Ishikawa (cell line): ENCODE data around the gene CES3.

ENCODE experiments used
- CEBPB ChIP-seq: IDR thresholded peaks from 2 replicates; pipeline ENCODE4 v1.6.1; 2012
- CREB1 ChIP-seq: IDR thresholded peaks from 2 replicates; pipeline ENCODE4 v1.6.1; 2012; ENCODE audit warnings: low read depth
- EGR1 ChIP-seq: IDR thresholded peaks from 2 replicates; pipeline ENCODE4 v1.6.1; 2012
- EP300 ChIP-seq: IDR thresholded peaks from 2 replicates; pipeline ENCODE4 v1.6.1; 2012; ENCODE audit warnings: borderline replicate concordance
- FOXM1 ChIP-seq: IDR thresholded peaks from 2 replicates; pipeline ENCODE4 v1.6.1; 2012; ENCODE audit warnings: low read depth, borderline replicate concordance
- NFIC ChIP-seq: IDR thresholded peaks from 2 replicates; pipeline ENCODE4 v1.6.1; 2012
- RAD21 ChIP-seq: IDR thresholded peaks from 2 replicates; pipeline ENCODE4 v1.6.1; 2012; ENCODE audit warnings: low read depth
- TAF1 ChIP-seq: IDR thresholded peaks from 2 replicates; pipeline ENCODE4 v1.6.1; 2012; ENCODE audit warnings: low read depth, mild to moderate bottlenecking
- TCF12 ChIP-seq: IDR thresholded peaks from 2 replicates; pipeline ENCODE4 v1.6.1; 2012; ENCODE audit warnings: low read depth
- TEAD4 ChIP-seq: IDR thresholded peaks from 2 replicates; pipeline ENCODE4 v1.6.1; 2012
- YY1 ChIP-seq: IDR thresholded peaks from 2 replicates; pipeline ENCODE4 v1.6.1; 2012; ENCODE audit warnings: low read depth
- ZBTB7A ChIP-seq: IDR thresholded peaks from 2 replicates; pipeline ENCODE4 v1.6.1; 2012; ENCODE audit warnings: low read depth
- TF ChIP-seq, protein P1 (sequence below): IDR thresholded peaks from 2 replicates; pipeline ENCODE4 v1.6.1; 2012
- TF ChIP-seq, protein P2 (sequence below): IDR thresholded peaks from 2 replicates; pipeline ENCODE4 v1.6.1; 2012; ENCODE audit warnings: low read depth, mild to moderate bottlenecking
- TF ChIP-seq, protein P3 (sequence below): IDR thresholded peaks from 2 replicates; pipeline ENCODE4 v1.6.1; 2012

CES3 gene

DNA sequence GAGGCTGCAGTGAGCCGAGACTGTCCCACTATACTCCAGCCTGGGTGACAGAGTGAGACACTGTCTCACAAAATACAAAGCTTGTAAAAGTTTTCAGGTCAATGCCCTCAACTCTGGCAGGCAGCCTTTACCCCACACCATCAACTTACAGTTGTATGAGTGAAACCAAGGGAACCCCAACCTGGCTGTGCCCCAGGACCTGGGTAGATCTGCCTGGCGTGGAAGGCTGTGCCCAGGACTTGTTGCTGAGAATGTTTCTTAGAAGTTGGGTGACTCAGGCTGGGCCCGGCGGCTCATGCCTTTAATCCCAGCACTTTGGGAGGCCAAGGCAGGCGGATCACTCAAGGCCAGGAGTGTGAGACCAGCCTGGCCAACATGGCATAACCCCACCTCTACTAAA, 7.8 kb downstream of the CES3 start:
- TF ChIP-seq, protein P1, sequence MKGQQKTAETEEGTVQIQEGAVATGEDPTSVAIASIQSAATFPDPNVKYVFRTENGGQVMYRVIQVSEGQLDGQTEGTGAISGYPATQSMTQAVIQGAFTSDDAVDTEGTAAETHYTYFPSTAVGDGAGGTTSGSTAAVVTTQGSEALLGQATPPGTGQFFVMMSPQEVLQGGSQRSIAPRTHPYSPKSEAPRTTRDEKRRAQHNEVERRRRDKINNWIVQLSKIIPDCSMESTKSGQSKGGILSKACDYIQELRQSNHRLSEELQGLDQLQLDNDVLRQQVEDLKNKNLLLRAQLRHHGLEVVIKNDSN = no peak
- TF ChIP-seq EP300 = no peak
- no peak for TF ChIP-seq EGR1
- no peak for TF ChIP-seq NFIC
- TF ChIP-seq YY1 = no peak
- no peak for TF ChIP-seq ZBTB7A
- TF ChIP-seq TEAD4 = no peak

DNA sequence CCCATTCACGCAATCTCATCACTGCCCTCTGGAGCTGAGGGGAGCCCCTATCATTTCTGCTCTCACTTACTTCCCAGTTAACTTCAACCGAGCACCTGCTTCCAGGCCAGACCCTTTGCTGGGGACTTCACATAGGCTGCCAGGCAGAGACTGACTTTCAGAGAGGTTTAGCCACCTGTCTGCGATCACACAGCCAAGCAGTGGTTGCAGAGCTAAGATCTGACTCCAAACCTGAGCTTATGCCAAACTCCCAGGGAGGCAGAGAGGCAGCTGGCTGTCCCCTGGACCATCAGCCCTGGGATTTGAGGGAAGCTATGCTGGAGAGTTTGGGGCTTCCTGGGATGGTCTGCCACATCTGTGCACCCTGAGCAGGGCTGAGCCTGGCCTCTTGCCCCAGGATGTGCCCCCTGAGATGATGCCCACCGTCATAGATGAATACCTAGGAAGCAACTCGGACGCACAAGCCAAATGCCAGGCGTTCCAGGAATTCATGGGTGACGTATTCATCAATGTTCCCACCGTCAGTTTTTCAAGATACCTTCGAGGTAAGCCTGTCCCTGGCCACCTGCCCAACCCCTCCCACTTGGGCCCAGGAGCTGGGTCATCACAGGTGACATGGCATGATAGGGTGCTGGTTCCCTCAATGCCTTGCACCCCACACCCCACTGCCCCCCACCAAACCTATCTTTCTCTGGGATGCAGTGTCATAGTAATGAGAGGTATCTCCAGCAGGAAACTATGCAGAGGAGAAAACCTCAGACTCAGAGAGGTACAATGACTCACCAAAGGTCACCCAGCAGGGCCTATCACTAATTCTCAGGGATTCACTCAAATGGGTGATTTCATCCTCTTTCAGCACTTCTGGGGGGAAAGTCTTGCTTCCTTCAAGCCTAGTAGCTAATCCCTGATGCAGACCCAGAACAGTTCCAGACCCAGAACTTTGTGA, 10.0 kb downstream of the CES3 start:
- TF ChIP-seq, protein P2, sequence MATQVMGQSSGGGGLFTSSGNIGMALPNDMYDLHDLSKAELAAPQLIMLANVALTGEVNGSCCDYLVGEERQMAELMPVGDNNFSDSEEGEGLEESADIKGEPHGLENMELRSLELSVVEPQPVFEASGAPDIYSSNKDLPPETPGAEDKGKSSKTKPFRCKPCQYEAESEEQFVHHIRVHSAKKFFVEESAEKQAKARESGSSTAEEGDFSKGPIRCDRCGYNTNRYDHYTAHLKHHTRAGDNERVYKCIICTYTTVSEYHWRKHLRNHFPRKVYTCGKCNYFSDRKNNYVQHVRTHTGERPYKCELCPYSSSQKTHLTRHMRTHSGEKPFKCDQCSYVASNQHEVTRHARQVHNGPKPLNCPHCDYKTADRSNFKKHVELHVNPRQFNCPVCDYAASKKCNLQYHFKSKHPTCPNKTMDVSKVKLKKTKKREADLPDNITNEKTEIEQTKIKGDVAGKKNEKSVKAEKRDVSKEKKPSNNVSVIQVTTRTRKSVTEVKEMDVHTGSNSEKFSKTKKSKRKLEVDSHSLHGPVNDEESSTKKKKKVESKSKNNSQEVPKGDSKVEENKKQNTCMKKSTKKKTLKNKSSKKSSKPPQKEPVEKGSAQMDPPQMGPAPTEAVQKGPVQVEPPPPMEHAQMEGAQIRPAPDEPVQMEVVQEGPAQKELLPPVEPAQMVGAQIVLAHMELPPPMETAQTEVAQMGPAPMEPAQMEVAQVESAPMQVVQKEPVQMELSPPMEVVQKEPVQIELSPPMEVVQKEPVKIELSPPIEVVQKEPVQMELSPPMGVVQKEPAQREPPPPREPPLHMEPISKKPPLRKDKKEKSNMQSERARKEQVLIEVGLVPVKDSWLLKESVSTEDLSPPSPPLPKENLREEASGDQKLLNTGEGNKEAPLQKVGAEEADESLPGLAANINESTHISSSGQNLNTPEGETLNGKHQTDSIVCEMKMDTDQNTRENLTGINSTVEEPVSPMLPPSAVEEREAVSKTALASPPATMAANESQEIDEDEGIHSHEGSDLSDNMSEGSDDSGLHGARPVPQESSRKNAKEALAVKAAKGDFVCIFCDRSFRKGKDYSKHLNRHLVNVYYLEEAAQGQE = no peak
- TF ChIP-seq, protein P3, sequence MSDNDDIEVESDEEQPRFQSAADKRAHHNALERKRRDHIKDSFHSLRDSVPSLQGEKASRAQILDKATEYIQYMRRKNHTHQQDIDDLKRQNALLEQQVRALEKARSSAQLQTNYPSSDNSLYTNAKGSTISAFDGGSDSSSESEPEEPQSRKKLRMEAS = no peak
- TF ChIP-seq EGR1 (no peak), FOXM1 (no peak), TEAD4 (peak; percentile 93), RAD21 (no peak), NFIC (peak; percentile 40), CREB1 (no peak), TAF1 (no peak), EP300 (0 out of 2 replicates have a peak, but pooled peaks have one; percentile 34), ZBTB7A (peak; percentile 47; the same call in 1 of the 2 replicates)
- TF ChIP-seq, protein P1 = no peak

DNA sequence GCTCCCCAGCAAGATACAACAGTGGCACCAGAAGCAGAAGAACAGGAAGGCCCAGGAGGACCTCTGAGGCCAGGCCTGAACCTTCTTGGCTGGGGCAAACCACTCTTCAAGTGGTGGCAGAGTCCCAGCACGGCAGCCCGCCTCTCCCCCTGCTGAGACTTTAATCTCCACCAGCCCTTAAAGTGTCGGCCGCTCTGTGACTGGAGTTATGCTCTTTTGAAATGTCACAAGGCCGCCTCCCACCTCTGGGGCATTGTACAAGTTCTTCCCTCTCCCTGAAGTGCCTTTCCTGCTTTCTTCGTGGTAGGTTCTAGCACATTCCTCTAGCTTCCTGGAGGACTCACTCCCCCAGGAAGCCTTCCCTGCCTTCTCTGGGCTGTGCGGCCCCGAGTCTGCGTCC, 11.9 kb downstream of the CES3 start:
- TF ChIP-seq NFIC (peak; percentile 12; the same call in 1 of the 2 replicates), TAF1 (no peak)

DNA sequence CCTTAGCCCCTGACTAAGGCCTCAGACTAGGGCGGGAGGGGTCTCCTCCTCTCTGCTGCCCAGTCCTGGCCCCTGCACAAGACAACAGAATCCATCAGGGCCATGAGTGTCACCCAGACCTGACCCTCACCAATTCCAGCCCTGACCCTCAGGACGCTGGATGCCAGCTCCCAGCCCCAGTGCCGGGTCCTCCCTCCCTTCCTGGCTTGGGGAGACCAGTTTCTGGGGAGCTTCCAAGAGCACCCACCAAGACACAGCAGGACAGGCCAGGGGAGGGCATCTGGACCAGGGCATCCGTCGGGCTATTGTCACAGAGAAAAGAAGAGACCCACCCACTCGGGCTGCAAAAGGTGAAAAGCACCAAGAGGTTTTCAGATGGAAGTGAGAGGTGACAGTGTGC, 12.7 kb downstream of the CES3 start:
- TF ChIP-seq CEBPB = no peak
- TF ChIP-seq YY1 = no peak
- TF ChIP-seq, protein P1 = no peak
- TF ChIP-seq FOXM1 = no peak
- TF ChIP-seq, protein P2 = no peak
- no peak for TF ChIP-seq EGR1
- TF ChIP-seq TEAD4 = no peak
- no peak for TF ChIP-seq EP300
- TF ChIP-seq RAD21 = no peak
- no peak for TF ChIP-seq TAF1
- TF ChIP-seq NFIC = no peak
- no peak for TF ChIP-seq TCF12
- TF ChIP-seq ZBTB7A = no peak
- TF ChIP-seq, protein P3 = no peak
- TF ChIP-seq CREB1 = no peak

DNA sequence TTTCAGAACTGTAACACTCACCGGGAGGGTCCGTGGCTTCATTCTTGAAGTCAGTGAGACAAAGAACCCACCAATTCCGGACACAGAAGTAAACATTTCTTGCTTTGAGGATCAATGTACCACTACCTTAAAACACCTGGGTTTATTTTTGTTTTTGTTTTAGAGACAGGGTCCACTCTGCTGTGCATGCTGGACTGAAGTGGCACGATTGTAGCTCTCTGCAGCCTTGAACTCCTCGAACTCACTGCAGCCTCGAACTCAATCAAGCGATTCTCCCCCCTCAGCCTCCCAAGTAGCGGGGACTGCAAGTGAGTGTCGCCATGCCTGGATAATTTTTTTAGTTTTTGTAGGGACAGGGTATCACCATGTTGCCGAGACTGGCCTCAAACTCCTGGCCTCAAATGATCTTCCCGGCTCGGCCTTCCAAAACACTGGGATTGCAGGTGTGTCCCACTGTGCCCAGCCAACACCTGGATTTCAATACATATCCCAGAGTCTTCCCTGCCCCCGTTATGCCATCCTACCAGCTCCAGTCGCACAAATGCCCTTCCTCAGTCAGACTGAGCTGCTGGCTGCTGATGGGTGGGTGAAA, 14.3 kb downstream of the CES3 start:
- TF ChIP-seq FOXM1 (no peak), TEAD4 (no peak), YY1 (no peak), TAF1 (no peak), CEBPB (no peak), NFIC (no peak), RAD21 (no peak), EGR1 (no peak), EP300 (no peak), ZBTB7A (no peak), TCF12 (no peak), CREB1 (no peak)
- TF ChIP-seq, protein P2 = no peak
- TF ChIP-seq, protein P1 = no peak
- TF ChIP-seq, protein P3 = no peak
